Astrocyte (in vitro differentiated cells and primary cell): ENCODE results near the gene RPH3AL. TPM values are rescaled to one million over a fixed set of nuclear protein-coding genes. Genes with fewer than 3 reads are reported as not detected.

Source experiments
- DNase-seq: peaks from one replicate; pipeline ENCODE4 v3.0.0-alpha.2; 2010; ENCODE audit warnings: low read depth
- FAIRE-seq: peaks from 2 replicates; lab custom pipeline; 2011; peaks lifted over from hg19 to GRCh38; lab: Jason Lieb, UNC
- H2AFZ ChIP-seq: 2 replicates; pipeline ENCODE4 v1.6.0; 2012; ENCODE audit warnings: low read depth, low read length, inconsistent platforms
- H3K27ac ChIP-seq: 2 replicates; pipeline ENCODE4 v1.5.1; 2011; ENCODE audit warnings: low read depth, low read length, inconsistent platforms
- H3K27me3 ChIP-seq: 2 replicates; pipeline ENCODE4 v1.6.0; 2011; ENCODE audit warnings: low read length, inconsistent platforms; ENCODE audit not compliant: insufficient read depth
- H3K36me3 ChIP-seq: 2 replicates; pipeline ENCODE4 v1.5.1; 2011; ENCODE audit warnings: low read length, inconsistent platforms; ENCODE audit not compliant: insufficient read depth
- H3K4me1 ChIP-seq: 2 replicates; pipeline ENCODE4 v1.5.1; 2011; ENCODE audit warnings: low read length, inconsistent platforms; ENCODE audit not compliant: insufficient read depth
- H3K4me2 ChIP-seq: 2 replicates; pipeline ENCODE4 v1.6.0; 2012; ENCODE audit warnings: low read length, inconsistent platforms
- H3K4me3 ChIP-seq: 2 replicates; pipeline ENCODE4 v1.5.1; 2011; ENCODE audit warnings: low read depth, mild to moderate bottlenecking, low read length, inconsistent platforms; ENCODE audit not compliant: insufficient read depth
- H3K79me2 ChIP-seq: 2 replicates; pipeline ENCODE4 v1.6.0; 2012; ENCODE audit warnings: mild to moderate bottlenecking, low read length, inconsistent platforms; ENCODE audit not compliant: insufficient read depth
- H3K9ac ChIP-seq: 2 replicates; pipeline ENCODE4 v1.6.0; 2012; ENCODE audit warnings: mild to moderate bottlenecking, low read length, inconsistent platforms
- H3K9me3 ChIP-seq: 2 replicates; pipeline ENCODE4 v1.5.1; 2012; ENCODE audit warnings: low read depth, mild to moderate bottlenecking, low read length, inconsistent platforms; ENCODE audit not compliant: insufficient read depth
- H4K20me1 ChIP-seq: 2 replicates; pipeline ENCODE4 v1.6.0; 2012; ENCODE audit warnings: low read length, inconsistent platforms; ENCODE audit not compliant: insufficient read depth
- H3K27ac Mint-ChIP-seq: one replicate; pipeline ENCODE4 v1.8.0; 2021; ENCODE audit warnings: mild to moderate bottlenecking, mixed read lengths; ENCODE audit not compliant: unreplicated experiment
- H3K27me3 Mint-ChIP-seq: one replicate; pipeline ENCODE4 v1.8.0; 2021; ENCODE audit warnings: low read depth, mixed read lengths; ENCODE audit not compliant: unreplicated experiment
- H3K36me3 Mint-ChIP-seq: one replicate; pipeline ENCODE4 v1.8.0; 2021; ENCODE audit warnings: low read depth, mixed read lengths; ENCODE audit not compliant: unreplicated experiment
- H3K4me1 Mint-ChIP-seq: one replicate; pipeline ENCODE4 v1.8.0; 2021; ENCODE audit warnings: low read depth, mixed read lengths; ENCODE audit not compliant: unreplicated experiment
- H3K4me3 Mint-ChIP-seq: one replicate; pipeline ENCODE4 v1.8.0; 2021; ENCODE audit warnings: mild to moderate bottlenecking, moderate library complexity, mixed read lengths; ENCODE audit not compliant: unreplicated experiment
- H3K9me3 Mint-ChIP-seq: one replicate; pipeline ENCODE4 v1.8.0; 2021; ENCODE audit warnings: mild to moderate bottlenecking, mixed read lengths; ENCODE audit not compliant: unreplicated experiment
- CTCF ChIP-seq: IDR thresholded peaks from 2 replicates; pipeline ENCODE4 v1.5.1; 2011; ENCODE audit warnings: low read depth, mild to moderate bottlenecking, inconsistent platforms, low read length, moderate library complexity; ENCODE audit not compliant: insufficient read depth
- EZH2 ChIP-seq: IDR thresholded peaks from 2 replicates; pipeline ENCODE4 v1.6.1; 2012; ENCODE audit warnings: mild to moderate bottlenecking, low read length, inconsistent platforms; ENCODE audit not compliant: insufficient read depth
- total RNA-seq: library from RNA; stranded (reverse); gene quantifications from 2 replicates; pipeline ENCODE4 v1.2.1, GENCODE V29; 2021

The RPH3AL gene
- total RNA-seq, 1 donor from 2014 or later: 3.7 TPM

GRCh38 chr17:214881-215331 lies 137.7 kb downstream of the RPH3AL start:
- Mint-ChIP-seq H3K27ac (no peak overlapping the region), H3K27me3 (peaks cover 3% of the 10 kb centered on the region), H3K9me3 (no peaks in the 10 kb centered on the region), H3K4me3 (peak overlapping the region; percentile 79), H3K4me1 (no peaks in the 10 kb centered on the region), H3K36me3 (no peaks in the 10 kb centered on the region)
- Histone ChIP-seq H3K4me3 (no peak overlapping the region), H2AFZ (no peak overlapping the region), H3K36me3 (no peaks in the 10 kb centered on the region), H3K4me1 (no peaks in the 10 kb centered on the region), H3K27me3 (no peaks in the 10 kb centered on the region), H3K9me3 (no peaks in the 10 kb centered on the region), H3K4me2 (no peak overlapping the region), H3K79me2 (no peaks in the 10 kb centered on the region), H4K20me1 (no peaks in the 10 kb centered on the region), H3K9ac (no peak overlapping the region), H3K27ac (no peak overlapping the region)
- DNase-seq (no peak), FAIRE-seq (no peak)
- TF ChIP-seq CTCF (no peak), EZH2 (no peak)

GRCh38 chr17:213286-214105 lies 139.1 kb downstream of the RPH3AL start:
- no peaks in the 10 kb centered on the region for H3K4me1 ChIP-seq
- FAIRE-seq: no peak
- Mint-ChIP-seq H3K9me3 (peaks cover 5% of the 10 kb centered on the region), H3K4me1 (no peaks in the 10 kb centered on the region), H3K27ac (no peak overlapping the region), H3K27me3 (peaks cover 6% of the 10 kb centered on the region), H3K36me3 (no peaks in the 10 kb centered on the region), H3K4me3 (no peak overlapping the region)
- H3K79me2 ChIP-seq: no peaks in the 10 kb centered on the region
- no peak overlapping the region for H3K9ac ChIP-seq
- H3K9me3 ChIP-seq: no peaks in the 10 kb centered on the region
- no peak overlapping the region for H2AFZ ChIP-seq
- no peak overlapping the region for H3K27ac ChIP-seq
- no peak overlapping the region for H3K4me2 ChIP-seq
- no peaks in the 10 kb centered on the region for H3K36me3 ChIP-seq
- DNase-seq: no peak
- TF ChIP-seq CTCF: no peak
- TF ChIP-seq EZH2: no peak
- peaks cover 4% of the 10 kb centered on the region for H3K27me3 ChIP-seq
- H4K20me1 ChIP-seq: no peaks in the 10 kb centered on the region
- no peak overlapping the region for H3K4me3 ChIP-seq

GRCh38 chr17:210402-210801 lies 142.2 kb downstream of the RPH3AL start:
- Mint-ChIP-seq H3K27ac (no peak overlapping the region), H3K36me3 (peaks cover 4% of the 10 kb centered on the region), H3K4me3 (no peak overlapping the region), H3K9me3 (peaks cover 5% of the 10 kb centered on the region), H3K27me3 (peaks cover 18% of the 10 kb centered on the region), H3K4me1 (no peaks in the 10 kb centered on the region)
- DNase-seq: no peak
- no peaks in the 10 kb centered on the region for H3K4me1 ChIP-seq
- no peaks in the 10 kb centered on the region for H3K9me3 ChIP-seq
- H3K27ac ChIP-seq: no peak overlapping the region
- TF ChIP-seq EZH2 (no peak), CTCF (no peak)
- H2AFZ ChIP-seq: no peak overlapping the region
- FAIRE-seq: no peak
- no peaks in the 10 kb centered on the region for H4K20me1 ChIP-seq
- H3K9ac ChIP-seq: no peak overlapping the region
- no peaks in the 10 kb centered on the region for H3K36me3 ChIP-seq
- H3K4me2 ChIP-seq: no peak overlapping the region
- peaks cover 11% of the 10 kb centered on the region for H3K27me3 ChIP-seq
- no peaks in the 10 kb centered on the region for H3K79me2 ChIP-seq
- no peak overlapping the region for H3K4me3 ChIP-seq
